K562 (cell line): Measurements from ENCODE around the gene SLC37A4. TPM values are rescaled to one million over a fixed set of nuclear protein-coding genes. Genes with fewer than 3 reads are reported as not detected.

ENCODE experiments used
- ATAC-seq: fragments of 200-7000 bp; cut with Tn5 transposase; 3 replicates; pipeline ENCODE4 v1.9.1; 2020; ENCODE audit warnings: moderate library complexity
- BruUV-seq: library from RNA; stranded (reverse); fragments of 400-500 nt; replicated peaks from 2 replicates; lab custom pipeline; 2021; lab: Mats Ljungman, UMichigan
- CTCF ChIA-PET: fragments of 300-600 bp; formaldehyde crosslinking; extraction: SDS; loops from one replicate; lab custom pipeline; 2021; ENCODE audit warnings: low intra/inter-chr PET ratio; lab: Yijun Ruan, JAX
- POLR2A ChIA-PET: fragments of 300-600, 350-650 bp; sonication (Branson Sonifier 250); formaldehyde crosslinking; extraction: SDS; loops from one replicate; lab custom pipeline; 2021; ENCODE audit warnings: antibody characterized with exemption, inconsistent platforms; lab: Yijun Ruan, JAX
- DNase-seq, 4 experiments: peaks; one replicate each; pipeline versions ENCODE4 v3.0.0 to v3.0.0-alpha.2; 2011 to 2018; ENCODE audit warnings: low spot score in 3 of 4, mixed read lengths in 3 of 4; ENCODE audit errors: extremely low read depth in 1 of 4
- FAIRE-seq: peaks from 2 replicates; lab custom pipeline; 2011; peaks lifted over from hg19 to GRCh38; lab: Jason Lieb, UNC
- H2AFZ ChIP-seq: 2 replicates; pipeline ENCODE4 v1.6.0; 2011; ENCODE audit warnings: low read depth, low read length, control low read depth, inconsistent platforms
- H3K27ac ChIP-seq: fragments of 200-600 bp; 3 replicates; pipeline ENCODE4 v1.8.0; 2011; ENCODE audit warnings: low read depth, mild to moderate bottlenecking, control low read depth, inconsistent platforms, low read length, moderate library complexity, mixed read lengths; ENCODE audit errors: extremely low read depth
- H3K27me3 ChIP-seq, 2 experiments: fragments of 300-600 bp in 1 of 2; 2 replicates in 1 of 2; 3 replicates in 1 of 2; pipeline versions ENCODE4 v1.6.0 to v1.8.0; 2011; ENCODE audit warnings: inconsistent platforms in 2 of 2, low read length in 2 of 2, mild to moderate bottlenecking in 1 of 2, mixed read lengths in 1 of 2, moderate library complexity in 1 of 2; ENCODE audit not compliant: control insufficient read depth in 2 of 2, insufficient read depth in 2 of 2
- H3K36me3 ChIP-seq: fragments of 300-600 bp; 3 replicates; pipeline ENCODE4 v1.8.0; 2011; ENCODE audit warnings: mild to moderate bottlenecking, low read length, inconsistent platforms; ENCODE audit not compliant: control insufficient read depth, insufficient read depth
- H3K4me1 ChIP-seq, 2 experiments: fragments of 200-600 bp in 1 of 2; replicated peaks in 1 of 2; 2 replicates in 1 of 2; 3 replicates in 1 of 2; pipeline versions ENCODE4 v1.5.1 to v1.8.0; 2011; ENCODE audit warnings: inconsistent platforms in 2 of 2, low read length in 2 of 2, mild to moderate bottlenecking in 1 of 2, mixed read lengths in 1 of 2, moderate library complexity in 1 of 2; ENCODE audit not compliant: control insufficient read depth in 2 of 2, insufficient read depth in 2 of 2
- H3K4me2 ChIP-seq: 2 replicates; pipeline ENCODE4 v1.6.1; 2011; ENCODE audit warnings: low read length, control low read depth, inconsistent platforms, mixed read lengths; ENCODE audit not compliant: insufficient read depth
- H3K4me3 ChIP-seq: fragments of 200-600 bp; sonication (generic), shearing (Covaris generic); 2 replicates; pipeline ENCODE4 v1.5.1; 2016; ENCODE audit warnings: control low read depth, inconsistent platforms
- H3K79me2 ChIP-seq: fragments of 200-600 bp; 3 replicates; pipeline ENCODE4 v1.8.0; 2011; ENCODE audit warnings: low read length, inconsistent platforms; ENCODE audit not compliant: control insufficient read depth, insufficient read depth
- H3K9ac ChIP-seq, 2 experiments: 2 replicates each; pipeline versions ENCODE4 v1.6.0 to v1.6.1; 2011; ENCODE audit warnings: low read depth in 2 of 2, low read length in 2 of 2, control low read depth in 1 of 2, inconsistent platforms in 1 of 2, mild to moderate bottlenecking in 1 of 2, mixed read lengths in 1 of 2; ENCODE audit not compliant: insufficient read depth in 1 of 2
- H3K9me1 ChIP-seq: one replicate; pipeline ENCODE4 v1.6.0; 2011; ENCODE audit warnings: inconsistent platforms, mild to moderate bottlenecking, low read length, moderate library complexity; ENCODE audit not compliant: control insufficient read depth, insufficient read depth
- H3K9me3 ChIP-seq: replicated peaks from 2 replicates; pipeline ENCODE4 v1.5.1; 2011; ENCODE audit warnings: low read depth, low read length, inconsistent platforms; ENCODE audit not compliant: control insufficient read depth, insufficient read depth
- H4K20me1 ChIP-seq: replicated peaks from 2 replicates; pipeline ENCODE4 v1.6.1; 2011; ENCODE audit warnings: low read length, inconsistent platforms, mixed read lengths; ENCODE audit not compliant: control insufficient read depth, insufficient read depth
- FOXA3 ChIP-seq, 2 experiments: fragments of 450-650 bp in 1 of 2; sonication (generic) in 1 of 2; formaldehyde crosslinking; IDR thresholded peaks in 1 of 2; conservative IDR thresholded peaks in 1 of 2; 2 replicates each; pipeline versions ENCODE4 v1.4.0 to v1.8.0; 2020 to 2022; ENCODE audit warnings: mild to moderate bottlenecking in 2 of 2, missing genetic modification reagents in 1 of 2
- NR2C2 ChIP-seq, 2 experiments: fragments of 200-800 bp in 1 of 2; sonication (Bioruptor generic) in 1 of 2; sonication (generic) in 1 of 2; formaldehyde crosslinking in 1 of 2; IDR thresholded peaks; 2 replicates each; pipeline versions ENCODE4 v1.6.1 to v1.8.0; 2016 to 2022; ENCODE audit warnings: mild to moderate bottlenecking in 1 of 2, missing compliant biosample characterization in 1 of 2, missing genetic modification characterization in 1 of 2, missing genetic modification reagents in 1 of 2
- UBTF ChIP-seq, 2 experiments: IDR thresholded peaks; 2 replicates each; pipeline ENCODE4 v1.6.1; 2012; ENCODE audit warnings: improper control_type of control experiment in 2 of 2, low read depth in 2 of 2, low read length in 2 of 2, borderline replicate concordance in 1 of 2
- ZEB2 ChIP-seq: fragments of 450-650 bp; IDR thresholded peaks from 2 replicates; pipeline ENCODE4 v1.6.1; 2016
- ZNF431 ChIP-seq: sonication (generic); formaldehyde crosslinking; IDR thresholded peaks from 2 replicates; pipeline ENCODE4 v1.8.0; 2022; ENCODE audit warnings: mild to moderate bottlenecking, missing genetic modification reagents
- WGBS: fragments of 100-300 bp; shearing (Covaris generic); methylation state at CpG from one replicate; pipeline ENCODE4 v1.1.6; 2016; ENCODE audit warnings: low coverage, mixed read lengths; ENCODE audit not compliant: insufficient coverage; ENCODE audit errors: missing lambda C conversion rate; 5-methylcytosine and 5-hydroxymethylcytosine counted together
- in situ Hi-C: fragments of 300-500 bp; cut with MboI; formaldehyde crosslinking; loops from 4 replicates; pipeline ENCODE4 v1.15.0; 2018; ENCODE audit warnings: inconsistent platforms, mixed read lengths
- intact Hi-C: fragments of 100-400 bp; cut with micrococcal nuclease; formaldehyde crosslinking; loops from 2 replicates; pipeline ENCODE4 v1.14.2; 2022
- polyA plus RNA-seq, 8 experiments: library from polyadenylated mRNA; depleted of rRNA in 4 of 8; stranded (reverse) in 5 of 8; unstranded in 3 of 8; fragments of >200 nt; fragmentation: Nextera tagmentation in 2 of 8; fragmentation: Illumina TruSeq in 1 of 8; extraction: Ambion mirVana in 2 of 8; extraction: Trizol in 1 of 8; gene quantifications; 2 replicates each; pipeline versions ENCODE4 v1.2.1 to v1.2.3, GENCODE V29; 2011 to 2014; ENCODE audit warnings: inconsistent platforms in 1 of 8, missing spikeins in 1 of 8
- total RNA-seq, 7 experiments: library from RNA; depleted of rRNA in 6 of 7; stranded (reverse); fragments of >200 nt in 6 of 7; fragmentation: Illumina TruSeq in 2 of 7; extraction: Trizol in 2 of 7; gene quantifications; 2 replicates each; pipeline versions ENCODE4 v1.2.1 to v1.2.3, GENCODE V29; 2011 to 2021; ENCODE audit warnings: low replicate concordance in 1 of 7
- TF ChIP-seq, protein P1 (sequence below): sonication (generic); formaldehyde crosslinking; IDR thresholded peaks from 2 replicates; pipeline ENCODE4 v1.8.1; 2023; ENCODE audit warnings: mild to moderate bottlenecking, missing genetic modification reagents

The SLC37A4 gene
- total and polyA plus RNA-seq, 9 of the 15 experiments (the other 6 are each of a cell fraction or from before 2014, with no cell fraction given) = 24.7 to 73.9 (median 40.7) TPM

DNA sequence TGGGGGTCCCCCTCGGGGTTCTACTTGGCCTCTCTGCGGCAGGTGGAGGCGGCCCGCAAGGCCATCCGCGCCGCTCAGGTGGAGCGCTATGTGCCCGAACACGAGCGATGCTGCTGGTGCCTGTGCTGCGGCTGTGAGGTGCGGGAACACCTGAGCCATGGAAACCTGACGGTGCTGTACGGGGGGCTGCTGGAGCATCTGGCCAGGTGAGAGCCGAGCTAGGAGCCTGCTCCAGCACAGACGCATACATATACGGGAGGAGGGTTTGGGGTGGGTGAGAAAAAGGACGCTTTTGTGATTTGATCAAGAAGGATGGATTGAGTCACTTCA, 32.3 kb downstream of the SLC37A4 start:
- Histone ChIP-seq H3K4me1 (peaks cover 9 to 13% of the 10 kb centered on the region in 2 experiments; a peak in 4 of 5 replicates), H3K9ac (peak overlapping the region; percentile 77 to 91), H3K9me1 (no peaks in the 10 kb centered on the region), H3K36me3 (peaks cover 35% of the 10 kb centered on the region; the same call in 2 of the 3 replicates), H3K27ac (peak overlapping the region; percentile 46; the same call in 2 of the 3 replicates), H3K4me2 (peak overlapping the region; percentile 100), H3K27me3 (no peaks in the 10 kb centered on the region), H3K9me3 (no peaks in the 10 kb centered on the region), H3K4me3 (peak overlapping the region; percentile 83), H3K79me2 (peaks cover 30% of the 10 kb centered on the region), H4K20me1 (no peaks in the 10 kb centered on the region), H2AFZ (peak overlapping the region; percentile 90)
- peak; percentile 14 for ATAC-seq
- WGBS = 2% methylated on average over 10 of the region's 19 CpGs
- no peak for DNase-seq
- TF ChIP-seq FOXA3 (CRISPR knock-in tag; conservative IDR thresholded peaks at IDR 0.05 in 1 of 2, IDR thresholded peaks at IDR 0.05 in 1 of 2) (0 out of 4 replicates have a peak, but pooled peaks of 1 of the 2 experiments have one; percentile 29), NR2C2 (CRISPR knock-in tag; IDR thresholded peaks at IDR 0.05) (no peak), NR2C2 (tag; IDR thresholded peaks at IDR 0.05) (peak; percentile 97; the same call in 1 of the 2 replicates), ZNF431 (CRISPR knock-in tag) (0 out of 2 replicates have a peak, but pooled peaks have one; percentile 2), UBTF (IDR thresholded peaks at IDR 0.05; ENCODE audit: borderline replicate concordance in 1 of 2, low read depth in 2 of 2, low read length in 2 of 2) (no peak), ZEB2 (0 out of 2 replicates have a peak, but pooled peaks have one; percentile 0)
- TF ChIP-seq, protein P1, sequence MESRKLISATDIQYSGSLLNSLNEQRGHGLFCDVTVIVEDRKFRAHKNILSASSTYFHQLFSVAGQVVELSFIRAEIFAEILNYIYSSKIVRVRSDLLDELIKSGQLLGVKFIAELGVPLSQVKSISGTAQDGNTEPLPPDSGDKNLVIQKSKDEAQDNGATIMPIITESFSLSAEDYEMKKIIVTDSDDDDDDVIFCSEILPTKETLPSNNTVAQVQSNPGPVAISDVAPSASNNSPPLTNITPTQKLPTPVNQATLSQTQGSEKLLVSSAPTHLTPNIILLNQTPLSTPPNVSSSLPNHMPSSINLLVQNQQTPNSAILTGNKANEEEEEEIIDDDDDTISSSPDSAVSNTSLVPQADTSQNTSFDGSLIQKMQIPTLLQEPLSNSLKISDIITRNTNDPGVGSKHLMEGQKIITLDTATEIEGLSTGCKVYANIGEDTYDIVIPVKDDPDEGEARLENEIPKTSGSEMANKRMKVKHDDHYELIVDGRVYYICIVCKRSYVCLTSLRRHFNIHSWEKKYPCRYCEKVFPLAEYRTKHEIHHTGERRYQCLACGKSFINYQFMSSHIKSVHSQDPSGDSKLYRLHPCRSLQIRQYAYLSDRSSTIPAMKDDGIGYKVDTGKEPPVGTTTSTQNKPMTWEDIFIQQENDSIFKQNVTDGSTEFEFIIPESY (CRISPR knock-in tag) = no peak
- ChIA-PET POLR2A (interaction anchor here (1.0 to 1.5 kb wide), 5 partner anchors 14 to 377 kb away, joined by 3 to 9 read pairs (median 6); partner anchors contain the start of genes RPS25 and TRAPPC4), CTCF (no interaction called here)
- FAIRE-seq = no peak
- in situ Hi-C loops = no loop called here
- intact Hi-C loops = loop anchor here (1.0 kb wide), 1 partner anchor 20 kb away; the partner anchor contains the start of genes RPS25 and TRAPPC4
- TSS peak; percentile 51 for BruUV-seq
